Esophagus muscularis mucosa (tissue), 4 donors: ENCODE measurements around the gene CASKIN2. TPM values are rescaled to one million over a fixed set of nuclear protein-coding genes. Genes with fewer than 3 reads are reported as not detected.

ENCODE experiments used
- DNase-seq: peaks from one replicate; pipeline ENCODE4 v3.0.0-alpha.2; 2017; ENCODE audit errors: extremely low spot score
- H3K27ac ChIP-seq, 4 donors: fragments of 200-600 bp; sonication (generic); replicated peaks in 1 of 4; 1 replicate in 3 of 4; 2 replicates in 1 of 4; pipeline ENCODE4 v1.5.1; 2016 to 2019; ENCODE audit warnings: mild to moderate bottlenecking in 1 of 4
- H3K27me3 ChIP-seq, 4 donors: fragments of 200-600 bp; sonication (generic); one replicate each; pipeline versions ENCODE4 v1.5.1 to v1.6.0; 2016 to 2019
- H3K36me3 ChIP-seq, 4 donors: fragments of 200-600 bp; sonication (generic); one replicate each; pipeline ENCODE4 v1.5.1; 2016 to 2019
- H3K4me1 ChIP-seq, 4 donors: fragments of 200-600 bp; sonication (generic); one replicate each; pipeline ENCODE4 v1.5.1; 2016 to 2019
- H3K4me3 ChIP-seq, 4 donors: fragments of 200-600 bp; sonication (generic); 1 replicate in 2 of 4; 2 replicates in 2 of 4; pipeline ENCODE4 v1.5.1; 2016 to 2019; ENCODE audit warnings: mild to moderate bottlenecking in 4 of 4, moderate library complexity in 1 of 4
- H3K9me3 ChIP-seq, 4 donors: fragments of 200-600 bp; sonication (generic); 1 replicate in 3 of 4; 2 replicates in 1 of 4; pipeline ENCODE4 v1.5.1; 2016 to 2019
- EP300 ChIP-seq: sonication (generic); formaldehyde crosslinking; IDR thresholded peaks from one replicate; pipeline ENCODE4 v1.6.1; 2017; ENCODE audit warnings: antibody characterized with exemption
- POLR2A ChIP-seq: fragments of 450-650 bp; IDR thresholded peaks from one replicate; pipeline ENCODE4 v1.6.1; 2017; ENCODE audit warnings: antibody characterized with exemption, moderate library complexity, mild to moderate bottlenecking, low read depth
- POLR2AphosphoS5 ChIP-seq, 2 donors: sonication (generic); formaldehyde crosslinking; IDR thresholded peaks; one replicate each; pipeline ENCODE4 v1.6.1; 2017; ENCODE audit warnings: antibody characterized with exemption in 2 of 2
- WGBS: methylation state at CpG from one replicate; pipeline ENCODE4 v1.1.5; 2018; 5-methylcytosine and 5-hydroxymethylcytosine counted together
- intact Hi-C: fragments of 100-400 bp; cut with DNase I; formaldehyde crosslinking; loops from one replicate; pipeline ENCODE4 v1.15.1; 2023
- total RNA-seq, 4 donors: library from RNA; depleted of rRNA; stranded (reverse); fragments of >200 nt; gene quantifications; one replicate each; pipeline versions ENCODE4 v1.1.0 to v1.2.1, GENCODE V29; 2016
- TF ChIP-seq, protein P1 (sequence below), 3 experiments: fragments of 200-600 bp in 2 of 3; fragments of 450-650 bp in 1 of 3; sonication (generic) in 2 of 3; IDR thresholded peaks; one replicate each; pipeline ENCODE4 v1.5.1; 2017 to 2019; ENCODE audit warnings: antibody characterized with exemption in 3 of 3, mild to moderate bottlenecking in 2 of 3, moderate library complexity in 1 of 3

Gene CASKIN2
- total RNA-seq, 4 donors from 2014 or later, result 16.2 to 43.5 (median 35.5) TPM

DNA sequence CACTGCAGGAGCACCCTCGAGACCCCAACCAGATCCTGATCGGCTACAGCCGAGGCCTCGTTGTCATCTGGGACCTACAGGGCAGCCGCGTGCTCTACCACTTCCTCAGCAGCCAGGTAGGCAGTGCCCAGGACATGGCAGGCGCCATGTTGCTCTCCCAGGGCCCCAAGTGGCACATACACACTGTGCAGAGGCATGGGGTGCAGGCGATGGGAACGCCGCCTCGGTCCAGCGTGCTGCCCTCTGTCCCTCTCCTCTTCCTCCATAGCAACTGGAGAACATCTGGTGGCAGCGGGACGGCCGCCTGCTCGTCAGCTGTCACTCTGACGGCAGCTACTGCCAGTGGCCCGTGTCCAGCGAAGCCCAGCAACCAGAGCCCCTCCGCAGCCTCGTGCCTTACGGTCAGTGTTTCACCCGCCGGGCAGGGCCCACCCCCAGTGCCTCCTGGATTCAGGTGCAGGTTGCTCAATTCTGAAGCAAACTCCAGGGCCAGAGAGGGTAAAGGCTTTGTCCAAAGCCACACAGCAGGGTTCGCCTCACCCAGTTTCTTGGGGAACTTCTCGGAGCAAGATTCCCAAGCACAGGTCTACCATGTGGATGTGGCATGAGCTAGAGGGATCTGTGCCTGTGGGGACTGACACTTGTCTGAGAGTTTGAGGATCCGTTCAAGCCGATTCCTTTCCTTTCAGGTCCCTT, 47.9 kb upstream of the CASKIN2 start:
- Histone ChIP-seq H3K4me3 (no peak overlapping the region), H3K9me3 (no peaks in the 10 kb centered on the region), H3K27me3 (no peaks in the 10 kb centered on the region), H3K4me1 (no peaks in the 10 kb centered on the region), H3K36me3 (peaks cover 0 to 20% (median 11%) of the 10 kb centered on the region in 4 donors), H3K27ac (no peak overlapping the region)
- WGBS, result 96% methylated on average over 13 of the region's 28 CpGs
- intact Hi-C loops, result no loop called here
- TF ChIP-seq EP300 (no peak), POLR2AphosphoS5 (IDR thresholded peaks at IDR 0.05) (no peak), POLR2A (no peak)
- TF ChIP-seq, protein P1, sequence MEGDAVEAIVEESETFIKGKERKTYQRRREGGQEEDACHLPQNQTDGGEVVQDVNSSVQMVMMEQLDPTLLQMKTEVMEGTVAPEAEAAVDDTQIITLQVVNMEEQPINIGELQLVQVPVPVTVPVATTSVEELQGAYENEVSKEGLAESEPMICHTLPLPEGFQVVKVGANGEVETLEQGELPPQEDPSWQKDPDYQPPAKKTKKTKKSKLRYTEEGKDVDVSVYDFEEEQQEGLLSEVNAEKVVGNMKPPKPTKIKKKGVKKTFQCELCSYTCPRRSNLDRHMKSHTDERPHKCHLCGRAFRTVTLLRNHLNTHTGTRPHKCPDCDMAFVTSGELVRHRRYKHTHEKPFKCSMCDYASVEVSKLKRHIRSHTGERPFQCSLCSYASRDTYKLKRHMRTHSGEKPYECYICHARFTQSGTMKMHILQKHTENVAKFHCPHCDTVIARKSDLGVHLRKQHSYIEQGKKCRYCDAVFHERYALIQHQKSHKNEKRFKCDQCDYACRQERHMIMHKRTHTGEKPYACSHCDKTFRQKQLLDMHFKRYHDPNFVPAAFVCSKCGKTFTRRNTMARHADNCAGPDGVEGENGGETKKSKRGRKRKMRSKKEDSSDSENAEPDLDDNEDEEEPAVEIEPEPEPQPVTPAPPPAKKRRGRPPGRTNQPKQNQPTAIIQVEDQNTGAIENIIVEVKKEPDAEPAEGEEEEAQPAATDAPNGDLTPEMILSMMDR (IDR thresholded peaks at IDR 0.05), result no peak
- DNase-seq, result no peak

DNA sequence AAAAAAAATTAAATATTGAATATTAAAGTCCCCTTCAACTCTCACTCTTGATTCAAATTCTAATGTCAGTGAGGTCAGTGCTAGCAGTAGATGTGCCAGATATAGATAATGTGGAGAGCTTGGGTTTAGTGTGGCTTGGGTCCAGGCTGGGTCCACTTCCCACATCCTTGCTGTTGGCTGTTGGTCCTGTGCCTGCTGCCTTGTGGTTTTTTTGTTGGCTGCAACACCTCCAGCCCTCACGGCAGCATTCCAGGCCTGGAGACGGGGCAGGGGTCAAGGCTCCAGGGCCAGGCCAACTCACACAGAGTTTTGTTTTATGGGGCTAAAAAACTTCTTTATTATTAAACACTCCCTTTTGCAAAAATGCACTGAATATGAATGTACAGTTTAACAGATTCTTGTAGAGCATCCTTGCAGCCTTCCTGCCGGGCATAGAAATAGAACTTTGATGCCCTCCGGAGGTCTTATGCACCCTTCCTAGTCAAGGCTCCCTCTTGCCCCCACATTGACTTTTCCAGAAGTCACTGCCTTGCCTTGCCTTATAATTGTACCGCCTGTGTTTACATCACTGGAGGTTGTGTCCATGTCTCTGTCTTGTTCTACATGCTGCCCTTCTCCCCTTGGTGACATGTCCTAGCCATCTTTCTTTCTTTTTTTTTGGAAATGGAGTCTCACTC, 46.7 kb upstream of the CASKIN2 start:
- no peak overlapping the region for H3K4me3 ChIP-seq
- 85% methylated on average over 5 of the region's 5 CpGs for WGBS
- intact Hi-C loops, result no loop called here
- peaks cover 0 to 5% (median 2%) of the 10 kb centered on the region in 4 donors for H3K4me1 ChIP-seq
- H3K27ac ChIP-seq, result no peak overlapping the region
- H3K36me3 ChIP-seq, result peaks cover 0 to 20% (median 11%) of the 10 kb centered on the region in 4 donors
- no peaks in the 10 kb centered on the region for H3K27me3 ChIP-seq
- DNase-seq, result no peak
- no peak for TF ChIP-seq POLR2AphosphoS5 (IDR thresholded peaks at IDR 0.05)
- no peak for TF ChIP-seq POLR2A
- no peak for TF ChIP-seq EP300
- TF ChIP-seq, protein P1 (IDR thresholded peaks at IDR 0.05), result no peak
- H3K9me3 ChIP-seq, result no peaks in the 10 kb centered on the region

DNA sequence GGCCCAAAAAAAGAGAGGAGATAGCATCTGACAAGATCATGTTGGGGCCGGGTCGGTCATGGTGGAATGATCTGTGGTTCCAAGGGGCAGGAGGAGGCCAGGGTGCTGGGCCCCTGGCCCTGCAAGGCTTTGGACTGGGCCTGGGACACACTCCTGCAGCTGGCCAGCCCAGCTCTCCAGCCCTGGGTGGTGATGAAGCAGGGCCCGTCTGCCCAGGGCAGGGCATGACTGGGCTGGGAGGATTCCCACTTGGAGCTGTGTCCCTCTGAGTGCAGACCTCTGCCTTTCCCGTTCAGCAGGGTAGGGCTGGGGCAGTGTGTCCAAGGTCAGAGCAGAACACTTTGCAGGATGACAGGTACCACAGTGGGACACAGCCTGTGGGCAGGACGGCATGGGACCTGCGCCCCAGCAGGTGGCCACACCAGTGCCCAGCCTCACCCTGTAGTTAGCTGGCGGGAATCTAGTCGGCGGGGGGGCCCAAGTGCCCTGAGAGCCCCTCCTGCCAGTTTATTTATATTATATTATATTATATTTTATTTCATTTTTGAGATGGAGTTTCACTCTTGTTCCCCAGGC, 44.7 kb upstream of the CASKIN2 start:
- Histone ChIP-seq H3K4me3 (no peak overlapping the region), H3K4me1 (peaks cover 0 to 6% (median 3%) of the 10 kb centered on the region in 4 donors), H3K9me3 (no peaks in the 10 kb centered on the region), H3K36me3 (peaks cover 0 to 20% (median 11%) of the 10 kb centered on the region in 4 donors), H3K27me3 (no peaks in the 10 kb centered on the region), H3K27ac (no peak overlapping the region)
- TF ChIP-seq POLR2AphosphoS5 (IDR thresholded peaks at IDR 0.05), result no peak
- no peak for TF ChIP-seq POLR2A
- no peak for TF ChIP-seq EP300
- TF ChIP-seq, protein P1 (IDR thresholded peaks at IDR 0.05), result no peak
- 94% methylated on average over 5 of the region's 9 CpGs for whole genome bisulfite sequencing
- no peak for DNase-seq
- intact Hi-C loops, result no loop called here

DNA sequence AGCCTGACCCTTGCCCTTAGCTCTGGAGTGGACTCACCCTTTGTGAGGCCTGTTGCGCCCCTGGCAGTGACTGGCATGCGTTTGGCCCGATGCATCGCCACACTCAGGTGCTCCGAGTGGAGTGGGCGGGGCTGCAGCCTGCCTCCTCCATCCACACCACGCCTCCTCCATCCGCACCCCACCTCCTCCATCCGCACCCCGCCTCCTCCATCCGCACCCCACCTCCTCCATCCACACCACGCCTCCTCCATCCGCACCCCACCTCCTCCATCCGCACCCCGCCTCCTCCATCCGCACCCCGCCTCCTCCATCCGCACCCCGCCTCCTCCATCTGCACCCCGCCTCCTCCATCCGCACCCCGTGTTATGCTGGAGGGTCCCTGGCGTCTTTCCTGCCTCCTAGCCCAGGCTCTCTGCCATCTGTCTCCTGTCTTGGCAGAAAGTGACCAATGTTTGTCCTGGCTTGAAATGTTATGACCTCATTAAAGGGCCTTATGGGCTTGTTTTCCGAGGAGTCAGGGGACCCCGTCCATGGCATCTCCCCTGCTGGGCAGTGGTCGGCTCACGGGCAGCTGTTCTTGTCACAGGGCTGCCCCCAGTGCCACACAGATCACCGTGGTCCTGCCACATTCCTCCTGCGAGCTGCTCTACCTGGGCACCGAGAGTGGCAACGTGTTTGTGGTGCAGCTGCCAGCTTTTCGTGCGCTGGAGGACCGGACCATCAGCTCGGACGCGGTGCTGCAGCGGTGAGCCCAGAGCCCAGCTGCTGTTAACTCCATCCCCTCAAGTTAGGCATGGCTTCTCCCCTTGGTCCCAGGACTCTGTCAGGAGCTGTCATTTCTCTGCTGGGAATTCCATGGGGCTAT, 43.6 kb upstream of the CASKIN2 start:
- no peak overlapping the region for H3K4me3 ChIP-seq
- H3K36me3 ChIP-seq, result peaks cover 0 to 13% (median 10%) of the 10 kb centered on the region in 4 donors
- TF ChIP-seq, protein P1 (IDR thresholded peaks at IDR 0.05), result no peak
- TF ChIP-seq POLR2AphosphoS5 (IDR thresholded peaks at IDR 0.05), result no peak
- no peak for TF ChIP-seq POLR2A
- TF ChIP-seq EP300, result no peak
- WGBS, result 92% methylated on average over 19 of the region's 38 CpGs
- H3K4me1 ChIP-seq, result peaks cover 0 to 6% (median 3%) of the 10 kb centered on the region in 4 donors
- H3K27me3 ChIP-seq, result no peaks in the 10 kb centered on the region
- H3K9me3 ChIP-seq, result no peaks in the 10 kb centered on the region
- intact Hi-C loops, result no loop called here
- no peak overlapping the region for H3K27ac ChIP-seq
- no peak for DNase-seq
